PC-9 (cell line): Measurements from ENCODE around the gene EXOC3L2. TPM values are rescaled to one million over a fixed set of nuclear protein-coding genes. Genes with fewer than 3 reads are reported as not detected.

ENCODE experiments used
- BruUV-seq: library from RNA; stranded (reverse); fragments of 400-500 nt; replicated peaks from 2 replicates; lab custom pipeline; 2021; lab: Mats Ljungman, UMichigan
- CTCF ChIA-PET: fragments of 300-600 bp; sonication (Branson Sonifier 250); formaldehyde crosslinking; loops from one replicate; lab custom pipeline; 2022; ENCODE audit warnings: antibody characterized with exemption; lab: Charles Lee
- POLR2A ChIA-PET: fragments of 300-600 bp; sonication (Branson Sonifier 250); formaldehyde crosslinking; loops from one replicate; lab custom pipeline; 2022; ENCODE audit warnings: antibody characterized with exemption; ENCODE audit not compliant: unreplicated experiment; lab: Charles Lee
- DNase-seq, 2 experiments: peaks; one replicate each; pipeline versions ENCODE4 v3.0.0 to v3.0.0-alpha.2; 2015 to 2022; ENCODE audit warnings: mixed read lengths in 1 of 2
- H2AFZ ChIP-seq: fragments of 200-600 bp; sonication (generic); 2 replicates; pipeline ENCODE4 v1.8.1; 2017; ENCODE audit warnings: antibody characterized with exemption
- H3F3A ChIP-seq: fragments of 200-600 bp; sonication (generic); 2 replicates; pipeline ENCODE4 v1.8.1; 2017; ENCODE audit warnings: antibody characterized with exemption, mild to moderate bottlenecking, low read depth; ENCODE audit not compliant: insufficient read depth
- H3K27ac ChIP-seq: fragments of 200-600 bp; sonication (generic); 2 replicates; pipeline ENCODE4 v1.6.1; 2016; ENCODE audit warnings: mixed run types
- H3K27me3 ChIP-seq: fragments of 200-600 bp; sonication (generic); 2 replicates; pipeline ENCODE4 v1.6.1; 2016; ENCODE audit warnings: low read depth, mixed run types; ENCODE audit not compliant: insufficient read depth
- H3K36me3 ChIP-seq: fragments of 200-600 bp; sonication (generic); 2 replicates; pipeline ENCODE4 v1.6.1; 2016; ENCODE audit warnings: low read depth, mixed run types
- H3K4me1 ChIP-seq: fragments of 200-600 bp; sonication (generic); replicated peaks from 2 replicates; pipeline ENCODE4 v1.6.1; 2016; ENCODE audit warnings: mixed run types; ENCODE audit not compliant: insufficient read depth
- H3K4me2 ChIP-seq: fragments of 200-600 bp; sonication (generic); 2 replicates; pipeline ENCODE4 v1.6.1; 2017; ENCODE audit warnings: mixed run types
- H3K4me3 ChIP-seq: fragments of 200-600 bp; sonication (generic); 2 replicates; pipeline ENCODE4 v1.6.1; 2016; ENCODE audit warnings: mixed run types
- H3K79me2 ChIP-seq: fragments of 200-600 bp; sonication (generic); 2 replicates; pipeline ENCODE4 v1.6.1; 2017; ENCODE audit warnings: low read depth, mixed run types
- H3K9me2 ChIP-seq: fragments of 200-600 bp; sonication (generic); 2 replicates; pipeline ENCODE4 v1.8.1; 2017; ENCODE audit warnings: mild to moderate bottlenecking; ENCODE audit not compliant: insufficient read depth
- H3K9me3 ChIP-seq: fragments of 200-600 bp; sonication (generic); 2 replicates; pipeline ENCODE4 v1.8.1; 2016; ENCODE audit warnings: low read depth; ENCODE audit not compliant: insufficient read depth
- H4K20me1 ChIP-seq: fragments of 200-600 bp; sonication (generic); 2 replicates; pipeline ENCODE4 v1.8.1; 2017; ENCODE audit not compliant: insufficient read depth
- EZH2 ChIP-seq: fragments of 200-600 bp; sonication (generic); IDR thresholded peaks from 2 replicates; pipeline ENCODE4 v1.8.0; 2017; ENCODE audit warnings: antibody characterized with exemption, low read depth
- intact Hi-C: fragments of 100-400 bp; cut with micrococcal nuclease; formaldehyde crosslinking; loops from one replicate; pipeline ENCODE4 v1.10.0; 2022; ENCODE audit not compliant: unreplicated experiment
- total RNA-seq: library from RNA; stranded (reverse); gene quantifications from 2 replicates; pipeline ENCODE4 v1.2.3, GENCODE V29; 2021
- TF ChIP-seq, protein P1 (sequence below): fragments of 200-600 bp; sonication (generic); conservative IDR thresholded peaks from 2 replicates; pipeline ENCODE4 v1.6.1; 2017; ENCODE audit warnings: mixed run types, antibody characterized with exemption, mild to moderate bottlenecking, moderate library complexity

EXOC3L2 gene
- total RNA-seq, 1 experiment from 2014 or later, result not detected

DNA sequence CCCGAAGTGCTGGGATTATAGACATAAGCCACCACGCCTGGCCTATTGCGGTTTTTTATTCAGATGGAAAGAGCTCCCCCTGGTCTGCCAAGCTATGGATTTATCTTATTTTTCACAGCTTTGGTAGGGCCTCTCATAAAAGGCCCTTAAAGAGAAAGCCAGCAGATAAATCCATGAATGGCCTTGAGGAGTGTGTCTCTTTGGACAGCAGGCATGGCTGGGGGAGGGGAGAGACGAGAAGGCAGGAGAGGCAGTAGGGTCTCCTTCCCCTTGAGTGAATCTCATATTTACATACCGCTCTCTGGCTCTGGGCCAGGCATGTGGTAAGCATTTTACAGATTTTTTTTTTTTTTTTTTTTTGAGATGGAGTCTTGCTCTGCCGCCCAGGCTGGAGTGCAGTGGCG is 31.1 kb upstream of the EXOC3L2 start:
- H3K36me3 ChIP-seq, result no peaks in the 10 kb centered on the region
- no peaks in the 10 kb centered on the region for H3K9me2 ChIP-seq
- intact Hi-C loops, result no loop called here
- POLR2A ChIA-PET, result no interaction called here
- DNase-seq, result no peak
- no peaks in the 10 kb centered on the region for H3K4me1 ChIP-seq
- CTCF ChIA-PET, result interaction anchor here (0.6 kb wide), 1 partner anchor 198 kb away, joined by 3 read pairs; no protein-coding TSS in a partner anchor
- no peaks in the 10 kb centered on the region; the same call in 1 of the 2 replicates for H3F3A ChIP-seq
- no TSS peak for BruUV-seq
- H3K9me3 ChIP-seq, result no peaks in the 10 kb centered on the region
- no peak overlapping the region for H3K4me2 ChIP-seq
- no peak overlapping the region for H3K4me3 ChIP-seq
- no peak overlapping the region for H3K27ac ChIP-seq
- no peaks in the 10 kb centered on the region for H4K20me1 ChIP-seq
- no peaks in the 10 kb centered on the region for H3K79me2 ChIP-seq
- TF ChIP-seq, protein P1, sequence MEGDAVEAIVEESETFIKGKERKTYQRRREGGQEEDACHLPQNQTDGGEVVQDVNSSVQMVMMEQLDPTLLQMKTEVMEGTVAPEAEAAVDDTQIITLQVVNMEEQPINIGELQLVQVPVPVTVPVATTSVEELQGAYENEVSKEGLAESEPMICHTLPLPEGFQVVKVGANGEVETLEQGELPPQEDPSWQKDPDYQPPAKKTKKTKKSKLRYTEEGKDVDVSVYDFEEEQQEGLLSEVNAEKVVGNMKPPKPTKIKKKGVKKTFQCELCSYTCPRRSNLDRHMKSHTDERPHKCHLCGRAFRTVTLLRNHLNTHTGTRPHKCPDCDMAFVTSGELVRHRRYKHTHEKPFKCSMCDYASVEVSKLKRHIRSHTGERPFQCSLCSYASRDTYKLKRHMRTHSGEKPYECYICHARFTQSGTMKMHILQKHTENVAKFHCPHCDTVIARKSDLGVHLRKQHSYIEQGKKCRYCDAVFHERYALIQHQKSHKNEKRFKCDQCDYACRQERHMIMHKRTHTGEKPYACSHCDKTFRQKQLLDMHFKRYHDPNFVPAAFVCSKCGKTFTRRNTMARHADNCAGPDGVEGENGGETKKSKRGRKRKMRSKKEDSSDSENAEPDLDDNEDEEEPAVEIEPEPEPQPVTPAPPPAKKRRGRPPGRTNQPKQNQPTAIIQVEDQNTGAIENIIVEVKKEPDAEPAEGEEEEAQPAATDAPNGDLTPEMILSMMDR, result no peak
- TF ChIP-seq EZH2, result no peak
- no peak overlapping the region for H2AFZ ChIP-seq
- no peaks in the 10 kb centered on the region for H3K27me3 ChIP-seq

DNA sequence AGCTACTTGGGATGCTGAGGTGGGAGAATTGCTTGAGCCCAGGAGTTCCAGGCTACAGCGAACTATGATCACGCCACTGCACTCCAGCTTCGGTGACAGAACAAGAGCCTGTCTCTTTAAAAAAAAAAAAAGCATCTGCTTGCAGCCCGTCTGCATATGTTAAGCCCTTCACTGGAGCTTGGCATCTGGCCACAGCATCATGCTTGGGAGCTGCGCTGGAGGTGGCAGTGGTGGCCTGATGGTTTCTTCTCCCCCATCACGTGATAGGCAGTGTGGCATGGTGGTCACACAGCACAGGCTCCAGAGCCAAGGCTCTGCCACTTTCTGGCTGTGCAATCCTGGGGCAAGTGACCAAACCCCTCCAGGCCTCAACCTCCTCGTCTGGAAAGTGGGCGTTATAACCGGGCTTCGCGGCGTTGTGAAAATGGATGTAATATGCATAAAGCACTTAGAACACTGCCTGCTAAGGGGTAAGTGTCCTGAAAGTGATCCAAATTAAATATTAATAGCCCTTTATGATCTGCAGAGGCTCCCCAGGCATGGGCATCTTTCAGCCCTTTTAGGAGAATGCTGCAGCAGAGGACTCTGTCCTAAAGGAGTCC is 30.3 kb upstream of the EXOC3L2 start:
- Histone ChIP-seq H3K79me2 (no peaks in the 10 kb centered on the region), H3K9me3 (no peaks in the 10 kb centered on the region), H3F3A (no peaks in the 10 kb centered on the region; the same call in 1 of the 2 replicates), H3K27ac (no peak overlapping the region), H3K4me3 (no peak overlapping the region), H2AFZ (no peak overlapping the region), H3K36me3 (no peaks in the 10 kb centered on the region), H3K27me3 (no peaks in the 10 kb centered on the region), H3K9me2 (no peaks in the 10 kb centered on the region), H3K4me2 (no peak overlapping the region), H3K4me1 (no peaks in the 10 kb centered on the region), H4K20me1 (no peaks in the 10 kb centered on the region)
- CTCF ChIA-PET, result no interaction called here
- BruUV-seq, result no TSS peak
- TF ChIP-seq, protein P1, result no peak
- no peak for TF ChIP-seq EZH2
- intact Hi-C loops, result no loop called here
- no peak for DNase-seq
- POLR2A ChIA-PET, result no interaction called here

DNA sequence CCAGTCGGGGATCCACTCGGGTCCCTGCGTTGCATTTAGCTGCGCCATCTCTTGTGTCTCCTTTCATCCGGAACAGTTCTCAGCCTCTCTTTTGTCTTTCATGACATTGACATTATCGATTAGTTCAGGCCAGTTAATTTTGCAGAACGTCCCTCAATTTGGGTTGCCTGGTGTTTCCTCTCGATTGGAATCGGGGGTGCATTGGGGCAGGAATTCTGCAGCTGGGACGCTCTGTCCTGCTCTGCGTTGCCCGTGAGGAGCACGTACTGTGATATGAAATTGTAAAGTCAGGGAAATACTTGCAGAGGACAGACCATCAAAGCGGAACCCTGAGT is 28.3 kb upstream of the EXOC3L2 start:
- H3K4me1 ChIP-seq, result no peaks in the 10 kb centered on the region
- no peaks in the 10 kb centered on the region for H3F3A ChIP-seq
- intact Hi-C loops, result no loop called here
- H3K4me2 ChIP-seq, result no peak overlapping the region
- H3K36me3 ChIP-seq, result no peaks in the 10 kb centered on the region
- CTCF ChIA-PET, result no interaction called here
- no peaks in the 10 kb centered on the region for H3K9me3 ChIP-seq
- H3K79me2 ChIP-seq, result no peaks in the 10 kb centered on the region
- H3K9me2 ChIP-seq, result no peaks in the 10 kb centered on the region
- TF ChIP-seq EZH2, result no peak
- TF ChIP-seq, protein P1, result no peak
- POLR2A ChIA-PET, result no interaction called here
- no peak overlapping the region for H2AFZ ChIP-seq
- DNase-seq, result no peak
- no peak overlapping the region for H3K4me3 ChIP-seq
- no peaks in the 10 kb centered on the region for H4K20me1 ChIP-seq
- no peak overlapping the region for H3K27ac ChIP-seq
- BruUV-seq, result no TSS peak
- H3K27me3 ChIP-seq, result no peaks in the 10 kb centered on the region
